OCI-LY3 (cell line): ENCODE results near the gene RAD51B.

ENCODE experiments used
- CTCF ChIP-seq: fragments of 200-600, 300-600 bp; sonication (generic); IDR thresholded peaks from 2 replicates; pipeline ENCODE4 v1.5.1; 2014; ENCODE audit warnings: antibody characterized with exemption, low read length, low read depth
- EZH2phosphoT487 ChIP-seq: fragments of 200-600 bp; shearing (Covaris generic); IDR thresholded peaks from 2 replicates; pipeline ENCODE4 v1.6.1; 2018; ENCODE audit warnings: antibody characterized with exemption, mixed run types, low read depth

GRCh38 chr14:68668531-68668930 is 849.0 kb downstream of the RAD51B start:
- TF ChIP-seq CTCF: no peak
- TF ChIP-seq EZH2phosphoT487: no peak
